NB4 (cell line): Measurements from ENCODE around the gene PLXDC1.

Experiments used
- MYC ChIP-seq: IDR thresholded peaks from 2 replicates; pipeline ENCODE4 v1.6.1; 2011; ENCODE audit warnings: low read depth, low read length
- POLR2A ChIP-seq: IDR thresholded peaks from 2 replicates; pipeline ENCODE4 v1.6.1; 2011; ENCODE audit warnings: mild to moderate bottlenecking; ENCODE audit not compliant: insufficient read length; ENCODE audit errors: extremely low read depth
- TF ChIP-seq, protein P1 (sequence below): IDR thresholded peaks from one replicate; pipeline ENCODE4 v1.5.1; 2012; ENCODE audit warnings: low read depth, low read length

DNA sequence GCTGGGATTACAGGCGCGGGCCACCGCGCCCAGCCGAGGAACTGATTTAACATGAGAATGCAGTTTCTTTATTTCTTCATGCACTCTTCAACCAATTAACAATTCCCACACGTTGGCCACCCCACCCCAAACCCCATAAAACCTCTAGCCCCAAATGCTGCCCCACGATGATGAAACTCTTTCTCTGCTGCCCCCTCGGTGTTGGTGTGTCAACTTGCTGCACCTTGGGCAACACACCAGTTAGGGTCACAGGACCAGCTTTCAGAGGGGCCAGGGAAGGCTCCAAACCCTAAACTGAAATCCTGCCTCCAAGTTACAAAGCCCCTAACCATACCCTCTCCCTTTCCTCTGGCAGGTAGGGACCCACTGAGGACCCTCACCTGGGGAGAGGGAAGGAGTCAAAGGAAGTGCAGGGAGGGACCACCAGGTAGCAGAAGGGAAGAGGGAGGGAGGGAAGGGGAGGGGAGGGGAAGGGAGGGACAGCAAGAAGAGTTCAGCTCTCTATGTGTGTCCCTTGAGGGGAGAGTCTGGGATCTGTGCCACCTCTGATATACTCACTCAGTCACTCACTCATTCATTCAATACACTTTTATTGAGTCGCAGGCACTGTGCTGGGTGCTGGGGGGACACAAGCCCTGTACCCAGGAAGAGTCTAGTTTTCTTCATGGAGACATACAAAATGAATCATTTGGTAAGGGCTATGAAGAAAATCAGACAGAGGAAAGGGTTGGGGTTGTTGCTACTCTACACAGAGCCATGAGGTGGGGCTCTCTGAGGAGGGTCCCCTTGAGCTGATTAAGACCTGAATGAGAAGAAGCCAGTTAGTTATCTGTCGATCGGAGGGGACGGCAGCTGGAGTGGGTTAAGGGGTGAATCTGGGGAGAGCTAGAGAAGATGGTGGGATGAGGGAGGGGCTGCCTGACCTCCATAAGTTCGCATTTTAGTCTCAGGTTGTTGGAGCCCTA, 3.9 kb downstream of the PLXDC1 start:
- TF ChIP-seq POLR2A: no peak
- TF ChIP-seq, protein P1, sequence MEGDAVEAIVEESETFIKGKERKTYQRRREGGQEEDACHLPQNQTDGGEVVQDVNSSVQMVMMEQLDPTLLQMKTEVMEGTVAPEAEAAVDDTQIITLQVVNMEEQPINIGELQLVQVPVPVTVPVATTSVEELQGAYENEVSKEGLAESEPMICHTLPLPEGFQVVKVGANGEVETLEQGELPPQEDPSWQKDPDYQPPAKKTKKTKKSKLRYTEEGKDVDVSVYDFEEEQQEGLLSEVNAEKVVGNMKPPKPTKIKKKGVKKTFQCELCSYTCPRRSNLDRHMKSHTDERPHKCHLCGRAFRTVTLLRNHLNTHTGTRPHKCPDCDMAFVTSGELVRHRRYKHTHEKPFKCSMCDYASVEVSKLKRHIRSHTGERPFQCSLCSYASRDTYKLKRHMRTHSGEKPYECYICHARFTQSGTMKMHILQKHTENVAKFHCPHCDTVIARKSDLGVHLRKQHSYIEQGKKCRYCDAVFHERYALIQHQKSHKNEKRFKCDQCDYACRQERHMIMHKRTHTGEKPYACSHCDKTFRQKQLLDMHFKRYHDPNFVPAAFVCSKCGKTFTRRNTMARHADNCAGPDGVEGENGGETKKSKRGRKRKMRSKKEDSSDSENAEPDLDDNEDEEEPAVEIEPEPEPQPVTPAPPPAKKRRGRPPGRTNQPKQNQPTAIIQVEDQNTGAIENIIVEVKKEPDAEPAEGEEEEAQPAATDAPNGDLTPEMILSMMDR: no peak
- TF ChIP-seq MYC: no peak
